Neuron (in vitro differentiated cells): ENCODE results near the gene COL23A1.

Experiments used
- H2AFZ ChIP-seq: one replicate; pipeline ENCODE4 v1.6.1; 2013; ENCODE audit warnings: low read depth, mild to moderate bottlenecking, inconsistent platforms, low read length, moderate library complexity
- H3K27me3 ChIP-seq: one replicate; pipeline ENCODE4 v1.6.1; 2013; ENCODE audit warnings: low read length; ENCODE audit not compliant: insufficient read depth
- H3K36me3 ChIP-seq: one replicate; pipeline ENCODE4 v1.6.1; 2013; ENCODE audit warnings: low read length; ENCODE audit not compliant: insufficient read depth
- H3K4me1 ChIP-seq: one replicate; pipeline ENCODE4 v1.6.1; 2013; ENCODE audit warnings: low read length; ENCODE audit not compliant: insufficient read depth
- H3K4me3 ChIP-seq: 2 replicates; pipeline ENCODE4 v1.5.1; 2013; ENCODE audit warnings: mild to moderate bottlenecking, low read length, moderate library complexity
- H3K9me3 ChIP-seq: one replicate; pipeline ENCODE4 v1.6.1; 2013; ENCODE audit warnings: low read length

The COL23A1 gene

GRCh38 chr5:178545176-178545575 lies 45.0 kb downstream of the COL23A1 start:
- H3K9me3 ChIP-seq, result no peaks in the 10 kb centered on the region
- H3K4me1 ChIP-seq, result peaks cover 9% of the 10 kb centered on the region
- H3K36me3 ChIP-seq, result no peaks in the 10 kb centered on the region

GRCh38 chr5:178544166-178544834 lies 45.9 kb downstream of the COL23A1 start:
- peaks cover 9% of the 10 kb centered on the region for H3K4me1 ChIP-seq
- no peaks in the 10 kb centered on the region for H3K27me3 ChIP-seq
- no peak overlapping the region for H2AFZ ChIP-seq
- no peaks in the 10 kb centered on the region for H3K36me3 ChIP-seq
- H3K4me3 ChIP-seq, result no peak overlapping the region
- no peaks in the 10 kb centered on the region for H3K9me3 ChIP-seq

More at GRCh38 chr5:178545176-178545575, 45.0 kb downstream of the COL23A1 start:
- Histone ChIP-seq H2AFZ (no peak overlapping the region), H3K4me3 (no peak overlapping the region), H3K27me3 (no peaks in the 10 kb centered on the region)

GRCh38 chr5:178542455-178542854 lies 47.7 kb downstream of the COL23A1 start:
- H3K27me3 ChIP-seq, result no peaks in the 10 kb centered on the region
- H2AFZ ChIP-seq, result no peak overlapping the region
- H3K36me3 ChIP-seq, result no peaks in the 10 kb centered on the region
- no peaks in the 10 kb centered on the region for H3K9me3 ChIP-seq
- no peak overlapping the region for H3K4me3 ChIP-seq
- H3K4me1 ChIP-seq, result peaks cover 13% of the 10 kb centered on the region

- Histone ChIP-seq H3K27me3 (no peaks in the 10 kb centered on the region), H2AFZ (no peak overlapping the region), H3K36me3 (no peaks in the 10 kb centered on the region), H3K4me3 (no peak overlapping the region), H3K9me3 (no peaks in the 10 kb centered on the region), H3K4me1 (peaks cover 10% of the 10 kb centered on the region)
Observed at GRCh38 chr5:178540526-178540925, 49.7 kb downstream of the COL23A1 start.

GRCh38 chr5:178538741-178539229 lies 51.4 kb downstream of the COL23A1 start:
- H3K36me3 ChIP-seq, result no peaks in the 10 kb centered on the region

GRCh38 chr5:178537467-178538371 lies 52.5 kb downstream of the COL23A1 start:
- Histone ChIP-seq H3K9me3 (no peaks in the 10 kb centered on the region), H3K36me3 (no peaks in the 10 kb centered on the region), H3K4me1 (peaks cover 4% of the 10 kb centered on the region), H2AFZ (no peak overlapping the region), H3K27me3 (no peaks in the 10 kb centered on the region), H3K4me3 (no peak overlapping the region)

More at GRCh38 chr5:178538741-178539229, 51.4 kb downstream of the COL23A1 start:
- Histone ChIP-seq H3K4me1 (peaks cover 4% of the 10 kb centered on the region), H3K4me3 (no peak overlapping the region), H3K9me3 (no peaks in the 10 kb centered on the region), H2AFZ (no peak overlapping the region), H3K27me3 (no peaks in the 10 kb centered on the region)

- Histone ChIP-seq H3K4me3 (no peak overlapping the region), H3K4me1 (peaks cover 4% of the 10 kb centered on the region), H3K9me3 (no peaks in the 10 kb centered on the region), H2AFZ (no peak overlapping the region), H3K36me3 (no peaks in the 10 kb centered on the region), H3K27me3 (no peaks in the 10 kb centered on the region)
Observed at GRCh38 chr5:178536541-178537466, 53.4 kb downstream of the COL23A1 start.

GRCh38 chr5:178535299-178536175 lies 54.7 kb downstream of the COL23A1 start:
- H3K4me3 ChIP-seq, result no peak overlapping the region
- H3K27me3 ChIP-seq, result no peaks in the 10 kb centered on the region
- no peaks in the 10 kb centered on the region for H3K36me3 ChIP-seq

GRCh38 chr5:178533136-178533535 lies 57.1 kb downstream of the COL23A1 start:
- no peaks in the 10 kb centered on the region for H3K27me3 ChIP-seq
- no peaks in the 10 kb centered on the region for H3K36me3 ChIP-seq
- H3K9me3 ChIP-seq, result no peaks in the 10 kb centered on the region
- no peak overlapping the region for H3K4me3 ChIP-seq
- H3K4me1 ChIP-seq, result peaks cover 4% of the 10 kb centered on the region
- H2AFZ ChIP-seq, result no peak overlapping the region

More at GRCh38 chr5:178535299-178536175, 54.7 kb downstream of the COL23A1 start:
- H2AFZ ChIP-seq, result no peak overlapping the region
- H3K4me1 ChIP-seq, result peaks cover 4% of the 10 kb centered on the region
- no peaks in the 10 kb centered on the region for H3K9me3 ChIP-seq

- H3K27me3 ChIP-seq, result no peaks in the 10 kb centered on the region
- H3K36me3 ChIP-seq, result no peaks in the 10 kb centered on the region
- no peaks in the 10 kb centered on the region for H3K9me3 ChIP-seq
- no peak overlapping the region for H2AFZ ChIP-seq
- no peak overlapping the region for H3K4me3 ChIP-seq
- H3K4me1 ChIP-seq, result no peaks in the 10 kb centered on the region
Observed at GRCh38 chr5:178532666-178533065, 57.5 kb downstream of the COL23A1 start.

GRCh38 chr5:178532236-178532635 lies 58.0 kb downstream of the COL23A1 start:
- no peaks in the 10 kb centered on the region for H3K4me1 ChIP-seq
- no peak overlapping the region for H3K4me3 ChIP-seq
- no peaks in the 10 kb centered on the region for H3K9me3 ChIP-seq
- no peak overlapping the region for H2AFZ ChIP-seq
- no peaks in the 10 kb centered on the region for H3K27me3 ChIP-seq
- H3K36me3 ChIP-seq, result no peaks in the 10 kb centered on the region

GRCh38 chr5:178531786-178532185 lies 58.4 kb downstream of the COL23A1 start:
- Histone ChIP-seq H3K27me3 (no peaks in the 10 kb centered on the region), H3K36me3 (no peaks in the 10 kb centered on the region), H2AFZ (no peak overlapping the region), H3K4me3 (no peak overlapping the region), H3K9me3 (no peaks in the 10 kb centered on the region), H3K4me1 (no peaks in the 10 kb centered on the region)
